ENCODE data around the gene PLEKHA4. TPM values are rescaled to one million over a fixed set of nuclear protein-coding genes. Genes with fewer than 3 reads are reported as not detected.

The PLEKHA4 gene
- total RNA-seq, 4 donors from 2014 or later: 2.8 to 38.8 (median 5.9) TPM

DNA sequence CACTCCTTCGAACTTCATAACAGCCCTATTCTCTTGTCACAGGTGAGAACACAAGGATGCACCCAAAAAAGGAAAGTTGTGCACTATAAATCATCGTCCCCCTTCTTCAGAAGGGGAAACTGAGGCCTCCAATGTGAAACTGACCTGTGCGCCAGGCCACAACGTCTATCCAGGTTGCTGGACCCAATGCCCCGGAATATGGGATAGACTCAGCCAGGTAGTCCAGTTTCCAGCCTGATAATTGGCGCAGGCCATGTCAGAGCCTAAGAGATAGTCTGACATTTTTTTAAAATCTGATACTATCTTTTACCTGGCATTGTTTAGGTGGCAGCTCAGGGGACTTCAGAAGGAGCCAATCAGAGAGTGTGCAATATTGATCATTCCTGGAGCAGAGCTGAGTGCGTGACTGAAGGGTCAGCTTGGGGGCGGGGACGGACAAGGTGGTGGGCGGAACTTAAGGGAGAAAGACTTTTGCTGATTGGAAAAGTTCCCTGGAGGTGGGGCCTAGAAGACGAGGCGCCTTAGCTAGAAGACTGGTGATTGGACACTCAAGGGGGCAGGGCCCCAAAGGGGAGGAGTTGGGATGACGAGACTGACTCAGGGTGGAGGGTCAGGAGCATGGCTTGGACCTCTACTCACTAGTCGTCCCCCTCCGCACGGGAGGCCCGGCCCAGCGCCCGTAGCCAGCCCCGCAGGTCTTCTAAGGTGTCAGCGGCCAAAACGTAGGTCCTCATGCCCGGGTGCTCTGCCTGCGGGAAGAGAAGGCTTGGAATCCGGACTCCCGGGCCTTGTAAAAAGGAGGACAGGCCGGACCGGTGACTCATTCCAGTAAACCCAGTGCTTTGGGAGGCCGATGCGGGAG, 8.5 kb downstream of the PLEKHA4 start:
- TF ChIP-seq, protein P1, sequence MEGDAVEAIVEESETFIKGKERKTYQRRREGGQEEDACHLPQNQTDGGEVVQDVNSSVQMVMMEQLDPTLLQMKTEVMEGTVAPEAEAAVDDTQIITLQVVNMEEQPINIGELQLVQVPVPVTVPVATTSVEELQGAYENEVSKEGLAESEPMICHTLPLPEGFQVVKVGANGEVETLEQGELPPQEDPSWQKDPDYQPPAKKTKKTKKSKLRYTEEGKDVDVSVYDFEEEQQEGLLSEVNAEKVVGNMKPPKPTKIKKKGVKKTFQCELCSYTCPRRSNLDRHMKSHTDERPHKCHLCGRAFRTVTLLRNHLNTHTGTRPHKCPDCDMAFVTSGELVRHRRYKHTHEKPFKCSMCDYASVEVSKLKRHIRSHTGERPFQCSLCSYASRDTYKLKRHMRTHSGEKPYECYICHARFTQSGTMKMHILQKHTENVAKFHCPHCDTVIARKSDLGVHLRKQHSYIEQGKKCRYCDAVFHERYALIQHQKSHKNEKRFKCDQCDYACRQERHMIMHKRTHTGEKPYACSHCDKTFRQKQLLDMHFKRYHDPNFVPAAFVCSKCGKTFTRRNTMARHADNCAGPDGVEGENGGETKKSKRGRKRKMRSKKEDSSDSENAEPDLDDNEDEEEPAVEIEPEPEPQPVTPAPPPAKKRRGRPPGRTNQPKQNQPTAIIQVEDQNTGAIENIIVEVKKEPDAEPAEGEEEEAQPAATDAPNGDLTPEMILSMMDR (IDR thresholded peaks at IDR 0.05): no peak
- TF ChIP-seq POLR2A (IDR thresholded peaks at IDR 0.05): no peak

DNA sequence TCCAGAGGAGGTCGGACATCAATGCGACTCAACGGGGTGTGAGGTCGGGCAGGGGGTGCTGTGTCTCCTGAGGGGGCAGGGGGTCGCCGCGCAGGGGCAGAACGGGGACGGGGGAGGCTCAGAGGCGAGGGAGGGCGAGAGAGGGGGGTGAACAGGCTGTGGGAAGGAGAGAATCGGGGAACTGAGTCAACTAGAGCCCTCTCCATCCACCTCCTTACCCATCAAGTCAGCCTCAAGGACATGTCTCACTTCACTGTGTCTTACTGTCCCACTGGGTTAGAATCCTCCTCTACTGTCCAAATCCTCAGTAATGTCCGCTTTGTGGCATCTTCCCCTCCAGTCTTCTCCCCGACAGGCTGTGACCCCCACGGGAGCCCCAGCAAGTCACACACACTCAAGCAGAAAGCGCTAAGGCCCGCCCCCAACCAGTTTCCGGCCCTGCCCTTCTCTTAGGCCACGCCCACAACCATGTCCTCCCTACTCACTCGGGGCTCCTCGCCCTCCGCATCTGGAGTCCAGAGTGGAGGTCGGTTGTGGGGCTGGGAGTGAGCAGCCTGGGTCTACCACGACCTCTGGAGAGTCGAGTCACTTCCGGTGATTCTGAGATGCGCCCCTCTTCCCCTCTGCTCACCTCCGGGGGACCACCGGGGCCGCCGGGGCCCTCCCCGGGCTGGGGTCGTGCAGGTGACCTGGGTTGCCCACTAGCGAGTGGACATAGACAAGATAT, 9.3 kb downstream of the PLEKHA4 start:
- peak in 2 of 3 donors; percentile 82 to 85 for DNase-seq
- Histone ChIP-seq H3K27me3 (no peaks in the 10 kb centered on the region), H3K36me3 (no peaks in the 10 kb centered on the region), H3K4me3 (peak overlapping the region; percentile 21 to 39 (median 26)), H3K27ac (peak overlapping the region in 1 of 4 donors; percentile 49), H3K9me3 (no peaks in the 10 kb centered on the region), H3K4me1 (no peaks in the 10 kb centered on the region)
- TF ChIP-seq, protein P1 (IDR thresholded peaks at IDR 0.05): no peak
- no peak for TF ChIP-seq POLR2A (IDR thresholded peaks at IDR 0.05)

More for the DNA sequence above, 8.5 kb downstream of the PLEKHA4 start:
- H3K27ac ChIP-seq: peak overlapping the region in 1 of 4 donors; percentile 49
- H3K27me3 ChIP-seq: no peaks in the 10 kb centered on the region
- DNase-seq: no peak
- H3K9me3 ChIP-seq: no peaks in the 10 kb centered on the region
- H3K4me3 ChIP-seq: peak overlapping the region in 2 of 4 donors; percentile 25 to 39
- no peaks in the 10 kb centered on the region for H3K4me1 ChIP-seq
- no peaks in the 10 kb centered on the region for H3K36me3 ChIP-seq

DNA sequence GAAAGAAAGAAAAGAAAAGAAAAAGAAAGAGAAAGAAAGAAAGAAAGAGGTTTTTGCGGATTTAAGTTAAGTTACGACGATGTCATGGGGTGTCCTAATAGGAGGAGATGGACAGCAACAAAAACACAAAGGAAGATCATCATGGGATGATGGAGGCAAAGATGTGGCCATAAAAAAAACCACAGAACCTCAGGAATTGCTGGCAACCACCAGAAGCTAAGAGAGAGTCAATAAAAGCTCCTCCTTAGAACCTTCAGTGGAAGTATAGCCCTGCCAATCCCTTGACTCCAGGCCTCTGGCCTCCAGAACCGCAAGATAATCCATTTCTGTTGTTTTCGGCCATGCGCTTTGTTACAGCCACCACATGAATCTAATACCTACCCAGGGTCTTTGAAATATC, 11.5 kb downstream of the PLEKHA4 start:
- H3K27me3 ChIP-seq: no peaks in the 10 kb centered on the region
- no peaks in the 10 kb centered on the region for H3K4me1 ChIP-seq
- H3K9me3 ChIP-seq: no peaks in the 10 kb centered on the region
- TF ChIP-seq, protein P1 (IDR thresholded peaks at IDR 0.05): no peak
- H3K36me3 ChIP-seq: no peaks in the 10 kb centered on the region
- DNase-seq: no peak
- no peak overlapping the region for H3K4me3 ChIP-seq
- no peak overlapping the region for H3K27ac ChIP-seq

DNA sequence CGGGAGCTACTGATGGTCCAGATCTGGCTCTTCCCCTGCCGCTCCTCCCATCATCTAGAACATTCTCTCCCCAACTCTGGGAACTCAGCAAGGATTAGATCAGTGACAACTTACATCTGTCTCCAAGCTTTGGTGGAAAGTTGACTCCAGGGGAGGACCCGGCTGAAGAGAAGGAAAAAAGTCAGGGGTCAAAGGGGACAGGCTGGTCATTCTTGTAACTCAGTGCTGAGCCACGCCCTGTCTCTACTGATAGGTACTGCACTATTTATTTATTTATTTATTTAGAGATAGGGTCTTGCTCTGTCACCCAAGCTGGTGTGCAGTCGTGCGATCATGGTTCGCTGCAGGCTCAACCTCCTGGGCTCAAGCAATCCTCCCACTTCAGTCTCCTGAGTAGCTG, 14.3 kb downstream of the PLEKHA4 start:
- H3K4me3 ChIP-seq: no peak overlapping the region
- TF ChIP-seq, protein P1 (IDR thresholded peaks at IDR 0.05): no peak
- no peak for TF ChIP-seq POLR2A (IDR thresholded peaks at IDR 0.05)
- no peaks in the 10 kb centered on the region for H3K36me3 ChIP-seq
- no peaks in the 10 kb centered on the region for H3K9me3 ChIP-seq
- H3K27ac ChIP-seq: no peak overlapping the region
- no peaks in the 10 kb centered on the region for H3K4me1 ChIP-seq
- no peak for DNase-seq
- no peaks in the 10 kb centered on the region for H3K27me3 ChIP-seq

DNA sequence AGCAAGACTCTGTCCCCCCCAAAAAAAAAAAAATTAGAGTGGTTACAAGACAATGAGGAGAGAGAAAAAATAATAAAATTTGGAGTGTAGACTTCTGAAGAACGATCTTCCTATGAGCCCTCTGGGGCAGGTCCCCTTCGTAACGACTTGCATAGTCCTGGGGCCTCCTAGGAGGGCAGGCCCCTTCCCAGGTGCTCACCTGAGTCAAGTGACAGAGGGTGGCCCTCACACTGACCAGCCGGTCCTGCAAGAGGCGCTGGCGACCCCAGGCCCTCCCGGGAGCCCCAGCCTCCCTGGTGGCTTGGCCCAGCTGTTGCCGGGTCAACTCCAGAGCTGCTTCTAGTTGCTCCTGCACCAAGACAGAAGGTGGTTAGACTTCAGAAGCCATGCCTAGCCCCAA, 14.9 kb downstream of the PLEKHA4 start:
- H3K9me3 ChIP-seq: no peaks in the 10 kb centered on the region
- H3K4me1 ChIP-seq: no peaks in the 10 kb centered on the region
- no peak for DNase-seq
- TF ChIP-seq, protein P1 (IDR thresholded peaks at IDR 0.05): no peak
- no peak for TF ChIP-seq POLR2A (IDR thresholded peaks at IDR 0.05)
- no peaks in the 10 kb centered on the region for H3K27me3 ChIP-seq
- no peaks in the 10 kb centered on the region for H3K36me3 ChIP-seq
- H3K27ac ChIP-seq: no peak overlapping the region
- H3K4me3 ChIP-seq: no peak overlapping the region
